Liver (tissue), 9 donors: ENCODE measurements around the gene SGMS1. TPM values are rescaled to one million over a fixed set of nuclear protein-coding genes. Genes with fewer than 3 reads are reported as not detected.

ENCODE experiments used
- DNase-seq: peaks from one replicate; pipeline ENCODE4 v3.0.0-alpha.2; 2017; ENCODE audit warnings: low spot score
- H3K27ac ChIP-seq, 2 donors: one replicate each; pipeline ENCODE4 v1.7.0; 2013; ENCODE audit warnings: inconsistent platforms in 2 of 2, low read length in 2 of 2, control low read depth in 1 of 2, low read depth in 1 of 2, mild to moderate bottlenecking in 1 of 2
- H3K27me3 ChIP-seq, 4 donors: one replicate each; pipeline versions ENCODE4 v1.6.1 to v1.7.0; 2013; ENCODE audit warnings: low read length in 3 of 4, inconsistent platforms in 1 of 4, mild to moderate bottlenecking in 1 of 4, moderate library complexity in 1 of 4; ENCODE audit not compliant: control insufficient read depth in 4 of 4, insufficient read depth in 4 of 4
- H3K36me3 ChIP-seq, 4 donors: one replicate each; pipeline versions ENCODE4 v1.6.1 to v1.7.0; 2013; ENCODE audit warnings: low read length in 3 of 4, mild to moderate bottlenecking in 3 of 4, low read depth in 1 of 4, moderate library complexity in 1 of 4; ENCODE audit not compliant: control insufficient read depth in 4 of 4, insufficient read depth in 3 of 4
- H3K4me1 ChIP-seq, 4 donors: one replicate each; pipeline versions ENCODE4 v1.6.1 to v1.7.0; 2013; ENCODE audit warnings: low read length in 3 of 4, mild to moderate bottlenecking in 3 of 4, moderate library complexity in 1 of 4; ENCODE audit not compliant: control insufficient read depth in 4 of 4, insufficient read depth in 4 of 4
- H3K4me3 ChIP-seq, 3 donors: one replicate each; pipeline versions ENCODE4 v1.6.1 to v1.7.0; 2013; ENCODE audit warnings: low read length in 3 of 3, control low read depth in 1 of 3, low read depth in 1 of 3, mild to moderate bottlenecking in 1 of 3
- H3K9ac ChIP-seq, 2 donors: one replicate each; pipeline ENCODE4 v1.7.0; 2013; ENCODE audit warnings: low read length in 2 of 2, mild to moderate bottlenecking in 2 of 2, moderate library complexity in 2 of 2, control low read depth in 1 of 2, low read depth in 1 of 2
- H3K9me3 ChIP-seq, 4 donors: one replicate each; pipeline versions ENCODE4 v1.6.1 to v1.7.0; 2013; ENCODE audit warnings: low read length in 3 of 4; ENCODE audit not compliant: control insufficient read depth in 4 of 4
- CTCF ChIP-seq: fragments of 150-350 bp; IDR thresholded peaks from 2 replicates; pipeline ENCODE4 v1.5.1; 2017; ENCODE audit warnings: improper control_type of control experiment, low read depth, low read length; ENCODE audit not compliant: missing input control
- EGR1 ChIP-seq, 2 donors: IDR thresholded peaks; 2 replicates each; pipeline ENCODE4 v1.6.1; 2016 to 2018; ENCODE audit warnings: antibody characterized with exemption in 2 of 2, low read depth in 2 of 2
- FOXA1 ChIP-seq: IDR thresholded peaks from 2 replicates; pipeline ENCODE4 v1.6.1; 2016; ENCODE audit warnings: antibody characterized with exemption
- FOXA2 ChIP-seq: IDR thresholded peaks from 2 replicates; pipeline ENCODE4 v1.6.1; 2016; ENCODE audit warnings: antibody characterized with exemption
- GABPA ChIP-seq, 2 donors: IDR thresholded peaks in 1 of 2; conservative IDR thresholded peaks in 1 of 2; 2 replicates each; pipeline ENCODE4 v1.6.1; 2016; ENCODE audit warnings: antibody characterized with exemption in 2 of 2, mild to moderate bottlenecking in 1 of 2, moderate library complexity in 1 of 2
- HNF4A ChIP-seq, 2 donors: conservative IDR thresholded peaks; 2 replicates each; pipeline ENCODE4 v1.6.1; 2016; ENCODE audit warnings: antibody characterized with exemption in 2 of 2, mild to moderate bottlenecking in 2 of 2
- HNF4G ChIP-seq: IDR thresholded peaks from 2 replicates; pipeline ENCODE4 v1.6.1; 2016; ENCODE audit warnings: antibody characterized with exemption
- JUND ChIP-seq, 2 donors: IDR thresholded peaks; 2 replicates each; pipeline ENCODE4 v1.6.1; 2016; ENCODE audit warnings: antibody characterized with exemption in 2 of 2
- NR2F2 ChIP-seq: IDR thresholded peaks from 2 replicates; pipeline ENCODE4 v1.6.1; 2016; ENCODE audit warnings: antibody characterized with exemption
- RAD21 ChIP-seq, 2 donors: IDR thresholded peaks; 2 replicates each; pipeline ENCODE4 v1.6.1; 2016; ENCODE audit warnings: antibody characterized with exemption in 2 of 2, mild to moderate bottlenecking in 2 of 2
- RXRA ChIP-seq, 2 donors: IDR thresholded peaks; 2 replicates each; pipeline ENCODE4 v1.6.1; 2017 to 2018; ENCODE audit warnings: antibody characterized with exemption in 2 of 2, mild to moderate bottlenecking in 1 of 2
- SP1 ChIP-seq: IDR thresholded peaks from 2 replicates; pipeline ENCODE4 v1.6.1; 2018; ENCODE audit warnings: antibody characterized with exemption, mild to moderate bottlenecking
- TAF1 ChIP-seq: conservative IDR thresholded peaks from 2 replicates; pipeline ENCODE4 v1.6.1; 2016; ENCODE audit warnings: antibody characterized with exemption, mild to moderate bottlenecking
- YY1 ChIP-seq: IDR thresholded peaks from 2 replicates; pipeline ENCODE4 v1.6.1; 2016; ENCODE audit warnings: antibody characterized with exemption, mild to moderate bottlenecking
- WGBS: extraction: QIAGEN DNeasy Blood & Tissue Kit; methylation state at CpG from one replicate; pipeline ENCODE4 v1.1.7; 2013; 5-methylcytosine and 5-hydroxymethylcytosine counted together
- polyA plus RNA-seq, 2 donors: library from polyadenylated mRNA; stranded (reverse) in 1 of 2; unstranded in 1 of 2; fragments of 200-250 nt in 1 of 2; fragments of >200 nt in 1 of 2; fragmentation: Nextera tagmentation in 1 of 2; extraction: Ambion mirVana in 1 of 2; gene quantifications; one replicate each; pipeline versions ENCODE4 v1.2.1 to v1.2.3, GENCODE V29; 2013 to 2015
- total RNA-seq, 2 donors: library from RNA; depleted of rRNA; stranded (reverse); fragments of >200 nt; gene quantifications; one replicate each; pipeline ENCODE4 v1.2.3, GENCODE V29; 2014
- TF ChIP-seq, protein P1 (sequence below): IDR thresholded peaks from 2 replicates; pipeline ENCODE4 v1.6.1; 2016; ENCODE audit warnings: antibody characterized with exemption
- TF ChIP-seq, protein P2 (sequence below): IDR thresholded peaks from 2 replicates; pipeline ENCODE4 v1.6.1; 2016; ENCODE audit warnings: antibody characterized with exemption
- donor health status: healthy.
- donor health status: healthy.
- donor health status: healthy.
- donor health status: healthy.
- donor health status: healthy.

SGMS1 gene
- total and polyA plus RNA-seq, 4 donors, result 6.8 to 98.2 (median 21.1) TPM

- TF ChIP-seq, protein P1, sequence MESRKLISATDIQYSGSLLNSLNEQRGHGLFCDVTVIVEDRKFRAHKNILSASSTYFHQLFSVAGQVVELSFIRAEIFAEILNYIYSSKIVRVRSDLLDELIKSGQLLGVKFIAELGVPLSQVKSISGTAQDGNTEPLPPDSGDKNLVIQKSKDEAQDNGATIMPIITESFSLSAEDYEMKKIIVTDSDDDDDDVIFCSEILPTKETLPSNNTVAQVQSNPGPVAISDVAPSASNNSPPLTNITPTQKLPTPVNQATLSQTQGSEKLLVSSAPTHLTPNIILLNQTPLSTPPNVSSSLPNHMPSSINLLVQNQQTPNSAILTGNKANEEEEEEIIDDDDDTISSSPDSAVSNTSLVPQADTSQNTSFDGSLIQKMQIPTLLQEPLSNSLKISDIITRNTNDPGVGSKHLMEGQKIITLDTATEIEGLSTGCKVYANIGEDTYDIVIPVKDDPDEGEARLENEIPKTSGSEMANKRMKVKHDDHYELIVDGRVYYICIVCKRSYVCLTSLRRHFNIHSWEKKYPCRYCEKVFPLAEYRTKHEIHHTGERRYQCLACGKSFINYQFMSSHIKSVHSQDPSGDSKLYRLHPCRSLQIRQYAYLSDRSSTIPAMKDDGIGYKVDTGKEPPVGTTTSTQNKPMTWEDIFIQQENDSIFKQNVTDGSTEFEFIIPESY, result no peak
- TF ChIP-seq TAF1 (no peak), GABPA (IDR thresholded peaks at IDR 0.05 in 1 of 2, conservative IDR thresholded peaks at IDR 0.05 in 1 of 2) (no peak), FOXA1 (no peak), RAD21 (IDR thresholded peaks at IDR 0.05) (no peak), FOXA2 (no peak), RXRA (IDR thresholded peaks at IDR 0.05) (no peak), JUND (IDR thresholded peaks at IDR 0.05) (no peak), SP1 (no peak), NR2F2 (no peak), YY1 (no peak), CTCF (no peak)
- TF ChIP-seq, protein P2, sequence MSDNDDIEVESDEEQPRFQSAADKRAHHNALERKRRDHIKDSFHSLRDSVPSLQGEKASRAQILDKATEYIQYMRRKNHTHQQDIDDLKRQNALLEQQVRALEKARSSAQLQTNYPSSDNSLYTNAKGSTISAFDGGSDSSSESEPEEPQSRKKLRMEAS, result no peak
- Histone ChIP-seq H3K27ac (no peak overlapping the region), H3K9me3 (no peaks in the 10 kb centered on the region), H3K27me3 (no peaks in the 10 kb centered on the region), H3K4me3 (no peak overlapping the region), H3K36me3 (peaks cover 0 to 3% (median under 1%) of the 10 kb centered on the region in 4 donors), H3K4me1 (no peaks in the 10 kb centered on the region), H3K9ac (no peak overlapping the region)
- DNase-seq, result no peak
Observed at GRCh38 chr10:50333872-50334271, 289.9 kb downstream of the SGMS1 start.

GRCh38 chr10:50332108-50332842, 291.5 kb downstream of the SGMS1 start:
- no peaks in the 10 kb centered on the region for H3K27me3 ChIP-seq
- no peaks in the 10 kb centered on the region for H3K9me3 ChIP-seq
- no peak overlapping the region for H3K4me3 ChIP-seq
- no peak overlapping the region for H3K27ac ChIP-seq
- H3K36me3 ChIP-seq, result peaks cover 0 to 3% (median under 1%) of the 10 kb centered on the region in 4 donors
- H3K9ac ChIP-seq, result no peak overlapping the region
- H3K4me1 ChIP-seq, result no peaks in the 10 kb centered on the region
- 97% methylated on average over 3 of the region's 3 CpGs for WGBS
- no peak for DNase-seq
- no peak for TF ChIP-seq RAD21 (IDR thresholded peaks at IDR 0.05)
- TF ChIP-seq HNF4A (conservative IDR thresholded peaks at IDR 0.05), result no peak
- TF ChIP-seq HNF4G, result no peak
- TF ChIP-seq NR2F2, result no peak
- TF ChIP-seq FOXA2, result no peak
- no peak for TF ChIP-seq EGR1 (IDR thresholded peaks at IDR 0.05; ENCODE audit: low read depth in 2 of 2)
